ENCODE results near the gene MFSD6L.

MFSD6L gene

DNA sequence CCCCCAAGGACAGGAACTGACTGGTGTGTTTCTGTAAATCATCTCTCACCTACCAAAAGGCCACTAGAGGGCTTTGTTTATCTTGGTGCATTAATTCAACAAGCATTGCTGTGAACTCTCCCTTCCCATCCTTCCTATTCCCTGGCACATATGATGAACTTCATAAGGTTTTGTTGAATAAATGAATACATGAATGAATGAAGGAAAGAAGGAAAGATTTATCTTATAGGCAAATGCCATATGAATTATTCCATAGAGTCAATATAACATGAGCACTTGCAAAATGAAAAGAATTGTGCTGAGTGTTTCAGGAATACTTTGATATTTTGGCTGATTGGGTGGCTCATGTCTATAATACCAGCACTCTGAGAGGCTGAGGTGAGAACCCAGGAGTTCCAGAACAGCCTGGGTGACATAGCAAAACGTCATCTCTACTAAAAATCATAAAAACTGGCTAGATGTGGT lies 45.2 kb downstream of the MFSD6L start:
- Histone ChIP-seq H3K4me1 (ENCODE audit: insufficient read depth, low read length) (no peaks in the 10 kb centered on the region), H3K9ac (ENCODE audit: low read length) (no peak overlapping the region), H3K9me3 (ENCODE audit: low read length) (no peaks in the 10 kb centered on the region), H3K36me3 (ENCODE audit: insufficient read depth, low read length) (no peaks in the 10 kb centered on the region), H3K27me3 (ENCODE audit: control insufficient read depth in 1 of 2, insufficient read depth in 2 of 2, low read length in 2 of 2) (no peaks in the 10 kb centered on the region), H3K27ac (ENCODE audit: low read depth, low read length) (no peak overlapping the region), H3K4me3 (ENCODE audit: low read depth in 1 of 2, low read length in 2 of 2) (no peak overlapping the region)

DNA sequence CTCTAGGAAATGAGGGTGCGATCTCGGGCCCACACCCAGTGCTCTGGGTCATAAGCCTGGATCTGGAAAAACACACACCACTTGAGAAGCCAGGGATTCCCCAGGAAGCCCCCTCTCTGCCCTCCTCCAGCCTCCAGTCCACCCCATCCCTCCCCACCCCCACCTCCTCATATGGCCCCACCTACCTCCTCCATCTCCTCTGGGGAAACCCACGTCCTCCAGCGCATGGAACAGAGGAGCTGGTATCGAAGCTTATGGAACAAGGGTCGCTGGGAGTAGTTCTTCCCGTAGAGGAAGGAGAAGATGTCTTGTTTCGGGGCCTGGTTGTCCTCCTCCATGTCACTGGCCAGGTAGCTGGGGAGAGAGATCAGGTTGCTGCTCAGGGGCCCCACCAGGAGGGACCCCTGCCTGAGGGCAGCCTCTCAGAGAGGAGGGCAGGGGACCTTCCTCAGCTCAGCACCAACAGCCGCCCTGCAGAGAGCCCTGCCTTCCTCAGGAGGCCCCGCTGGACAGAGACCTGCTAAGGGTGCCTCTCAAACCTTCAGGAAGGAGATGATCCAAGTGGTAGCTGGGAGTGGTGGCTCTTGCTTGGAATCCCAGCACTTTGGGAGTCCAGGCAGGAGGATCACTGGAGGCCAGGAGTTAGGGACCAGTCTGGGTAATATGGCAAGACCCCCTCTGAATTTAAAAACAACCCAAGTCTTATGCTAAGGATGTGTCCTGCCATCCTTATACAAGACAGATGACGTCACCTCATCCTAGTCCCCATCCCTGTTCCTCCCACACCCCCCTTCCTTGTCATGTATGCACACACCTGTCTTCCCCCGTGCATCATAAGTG lies 45.8 kb downstream of the MFSD6L start:
- Histone ChIP-seq H3K36me3 (ENCODE audit: insufficient read depth, low read length) (no peaks in the 10 kb centered on the region), H3K4me1 (ENCODE audit: insufficient read depth, low read length) (no peaks in the 10 kb centered on the region), H3K4me3 (ENCODE audit: low read depth in 1 of 2, low read length in 2 of 2) (no peak overlapping the region), H3K9me3 (ENCODE audit: low read length) (no peaks in the 10 kb centered on the region), H3K9ac (ENCODE audit: low read length) (no peak overlapping the region), H3K27ac (ENCODE audit: low read depth, low read length) (no peak overlapping the region), H3K27me3 (ENCODE audit: control insufficient read depth in 1 of 2, insufficient read depth in 2 of 2, low read length in 2 of 2) (no peaks in the 10 kb centered on the region)

DNA sequence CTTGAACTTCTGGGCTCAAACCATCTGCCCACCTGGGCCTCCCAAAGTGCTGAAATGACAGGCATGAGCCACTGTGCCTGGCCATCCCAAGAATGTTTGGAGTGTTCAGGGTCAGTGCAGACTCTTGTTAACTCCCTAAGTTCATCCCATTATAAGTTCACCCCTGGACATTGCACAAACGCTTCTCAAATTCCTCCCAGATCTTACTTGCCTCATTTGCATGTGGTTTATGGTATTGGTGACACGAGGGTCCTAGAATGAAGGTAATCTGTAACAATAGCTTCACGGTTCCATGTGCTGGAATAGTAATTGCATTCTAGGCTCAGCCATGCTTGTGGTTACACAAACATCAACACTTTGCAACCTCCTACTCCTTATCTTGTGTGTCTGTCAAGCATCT lies 49.5 kb downstream of the MFSD6L start:
- Histone ChIP-seq H3K27ac (ENCODE audit: low read depth, low read length) (no peak overlapping the region), H3K4me3 (ENCODE audit: low read depth in 1 of 2, low read length in 2 of 2) (no peak overlapping the region), H3K9ac (ENCODE audit: low read length) (no peak overlapping the region), H3K4me1 (ENCODE audit: insufficient read depth, low read length) (peaks cover 5% of the 10 kb centered on the region), H3K9me3 (ENCODE audit: low read length) (no peaks in the 10 kb centered on the region), H3K27me3 (ENCODE audit: control insufficient read depth in 1 of 2, insufficient read depth in 2 of 2, low read length in 2 of 2) (no peaks in the 10 kb centered on the region), H3K36me3 (ENCODE audit: insufficient read depth, low read length) (no peaks in the 10 kb centered on the region)

DNA sequence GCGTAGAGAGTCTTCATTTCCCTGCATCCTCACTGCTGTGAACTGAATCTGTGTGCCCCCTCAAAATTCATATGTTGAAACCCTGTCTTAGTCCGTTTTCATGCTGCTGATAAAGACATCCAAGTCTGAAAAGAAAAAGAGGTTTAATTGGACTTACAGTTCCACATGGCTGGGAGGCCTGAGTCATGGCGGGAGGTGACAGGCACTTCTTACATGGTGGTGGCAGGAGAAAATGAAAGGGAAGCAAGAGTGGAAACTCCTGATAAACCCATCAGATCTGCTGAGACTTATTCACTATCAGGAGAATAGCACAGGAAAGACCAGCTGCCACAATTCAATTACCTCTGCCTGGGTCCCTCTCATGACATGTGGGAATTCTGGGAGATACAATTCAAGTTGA lies 51.4 kb downstream of the MFSD6L start:
- Histone ChIP-seq H3K9me3 (ENCODE audit: low read length) (no peaks in the 10 kb centered on the region), H3K4me1 (ENCODE audit: insufficient read depth, low read length) (peaks cover 5% of the 10 kb centered on the region), H3K27me3 (ENCODE audit: control insufficient read depth in 1 of 2, insufficient read depth in 2 of 2, low read length in 2 of 2) (no peaks in the 10 kb centered on the region), H3K4me3 (ENCODE audit: low read depth in 1 of 2, low read length in 2 of 2) (no peak overlapping the region), H3K27ac (ENCODE audit: low read depth, low read length) (no peak overlapping the region), H3K9ac (ENCODE audit: low read length) (no peak overlapping the region), H3K36me3 (ENCODE audit: insufficient read depth, low read length) (no peaks in the 10 kb centered on the region)

All from muscle layer of colon (tissue), 2 donors.